Right atrium auricular region (tissue), 2 donors: ENCODE results near the gene RPTOR. TPM values are rescaled to one million over a fixed set of nuclear protein-coding genes. Genes with fewer than 3 reads are reported as not detected.

ENCODE experiments used
- DNase-seq: peaks from one replicate; pipeline ENCODE4 v3.0.0-alpha.2; 2019; ENCODE audit warnings: low spot score
- H3K27ac ChIP-seq, 2 donors: fragments of 200-600 bp; sonication (generic); 1 replicate in 1 of 2; 2 replicates in 1 of 2; pipeline ENCODE4 v1.5.1; 2016 to 2019
- H3K27me3 ChIP-seq, 2 donors: fragments of 200-600 bp; sonication (generic); one replicate each; pipeline versions ENCODE4 v1.5.1 to v1.6.0; 2017 to 2019
- H3K36me3 ChIP-seq: fragments of 200-600 bp; sonication (generic); one replicate; pipeline ENCODE4 v1.5.1; 2016
- H3K4me1 ChIP-seq, 2 donors: fragments of 200-600 bp; sonication (generic); one replicate each; pipeline versions ENCODE4 v1.5.1 to v1.6.0; 2017 to 2019
- H3K4me3 ChIP-seq, 2 donors: fragments of 200-600 bp; sonication (generic); 1 replicate in 1 of 2; 2 replicates in 1 of 2; pipeline ENCODE4 v1.5.1; 2017 to 2019; ENCODE audit warnings: mild to moderate bottlenecking in 1 of 2, moderate library complexity in 1 of 2
- H3K9me3 ChIP-seq, 2 donors: fragments of 200-600 bp; sonication (generic); one replicate each; pipeline ENCODE4 v1.5.1; 2019
- CTCF ChIP-seq, 2 donors: fragments of 200-600 bp; sonication (generic); IDR thresholded peaks; one replicate each; pipeline ENCODE4 v1.5.1; 2019; ENCODE audit warnings: antibody characterized with exemption in 2 of 2
- total RNA-seq, 2 donors: library from RNA; depleted of rRNA; stranded (reverse); fragments of >200 nt; gene quantifications; one replicate each; pipeline ENCODE4 v1.1.0, GENCODE V29; 2016

Gene RPTOR
- total RNA-seq, 2 donors from 2014 or later, result 19.9 to 22.6 TPM

GRCh38 chr17:80613732-80614071 lies 69.1 kb downstream of the RPTOR start:
- H3K9me3 ChIP-seq, result no peaks in the 10 kb centered on the region
- no peaks in the 10 kb centered on the region for H3K27me3 ChIP-seq
- DNase-seq, result no peak
- H3K27ac ChIP-seq, result no peak overlapping the region
- no peak for TF ChIP-seq CTCF (IDR thresholded peaks at IDR 0.05)
- H3K4me3 ChIP-seq, result no peak overlapping the region
- no peaks in the 10 kb centered on the region for H3K36me3 ChIP-seq
- no peaks in the 10 kb centered on the region for H3K4me1 ChIP-seq

GRCh38 chr17:80614332-80615047 lies 69.9 kb downstream of the RPTOR start:
- DNase-seq, result no peak
- no peaks in the 10 kb centered on the region for H3K27me3 ChIP-seq
- TF ChIP-seq CTCF (IDR thresholded peaks at IDR 0.05), result no peak
- H3K27ac ChIP-seq, result no peak overlapping the region
- no peaks in the 10 kb centered on the region for H3K4me1 ChIP-seq
- no peaks in the 10 kb centered on the region for H3K36me3 ChIP-seq
- H3K4me3 ChIP-seq, result no peak overlapping the region
- H3K9me3 ChIP-seq, result no peaks in the 10 kb centered on the region

GRCh38 chr17:80615376-80615775 lies 70.7 kb downstream of the RPTOR start:
- Histone ChIP-seq H3K36me3 (no peaks in the 10 kb centered on the region), H3K27ac (no peak overlapping the region), H3K4me1 (no peaks in the 10 kb centered on the region), H3K9me3 (no peaks in the 10 kb centered on the region), H3K4me3 (no peak overlapping the region), H3K27me3 (no peaks in the 10 kb centered on the region)
- DNase-seq, result no peak
- no peak for TF ChIP-seq CTCF (IDR thresholded peaks at IDR 0.05)

GRCh38 chr17:80616705-80617104 lies 72.1 kb downstream of the RPTOR start:
- Histone ChIP-seq H3K4me3 (no peak overlapping the region), H3K27ac (no peak overlapping the region), H3K27me3 (no peaks in the 10 kb centered on the region)

GRCh38 chr17:80618304-80618703 lies 73.7 kb downstream of the RPTOR start:
- H3K4me1 ChIP-seq, result no peaks in the 10 kb centered on the region
- TF ChIP-seq CTCF (IDR thresholded peaks at IDR 0.05), result no peak
- no peak overlapping the region for H3K27ac ChIP-seq
- no peak for DNase-seq
- no peak overlapping the region for H3K4me3 ChIP-seq
- H3K36me3 ChIP-seq, result no peaks in the 10 kb centered on the region
- H3K27me3 ChIP-seq, result no peaks in the 10 kb centered on the region
- H3K9me3 ChIP-seq, result no peaks in the 10 kb centered on the region

More at GRCh38 chr17:80616705-80617104, 72.1 kb downstream of the RPTOR start:
- DNase-seq, result no peak
- no peak for TF ChIP-seq CTCF (IDR thresholded peaks at IDR 0.05)
- Histone ChIP-seq H3K36me3 (no peaks in the 10 kb centered on the region), H3K9me3 (no peaks in the 10 kb centered on the region), H3K4me1 (no peaks in the 10 kb centered on the region)
